RWPE1 (cell line): ENCODE results near the gene MARCO.
A peak's percentile ranks its signal among the peaks of the same experiment; 100 is the strongest.

Experiments used
- CTCF ChIA-PET: fragments of 350-600 bp; sonication (Branson Sonifier 250); formaldehyde crosslinking; extraction: SDS; loops from one replicate; lab custom pipeline; 2021; lab: Yijun Ruan, JAX
- POLR2A ChIA-PET: fragments of 400-600 bp; formaldehyde crosslinking; extraction: SDS; loops from one replicate; lab custom pipeline; 2020; ENCODE audit warnings: antibody characterized with exemption; ENCODE audit not compliant: low non-redundant PET; lab: Yijun Ruan, JAX
- DNase-seq: peaks from one replicate; pipeline ENCODE4 v3.0.0; 2012; ENCODE audit warnings: low spot score
- H3K27ac ChIP-seq: fragments of 450-650 bp; 2 replicates; pipeline ENCODE4 v1.5.1; 2017
- TF ChIP-seq, protein P1 (sequence below): fragments of 450-650 bp; conservative IDR thresholded peaks from 2 replicates; pipeline ENCODE4 v1.5.1; 2017; ENCODE audit warnings: low read depth, mild to moderate bottlenecking

Gene MARCO

GRCh38 chr2:118913803-118914645 lies 28.0 kb upstream of the MARCO start:
- ChIA-PET POLR2A (no interaction called here), CTCF (interaction anchor here (0.6 to 0.7 kb wide), 2 partner anchors 43 to 167 kb away, joined by 4 to 5 read pairs; no protein-coding TSS in a partner anchor)
- peak; percentile 77 for DNase-seq
- H3K27ac ChIP-seq, result no peak overlapping the region
- TF ChIP-seq, protein P1, sequence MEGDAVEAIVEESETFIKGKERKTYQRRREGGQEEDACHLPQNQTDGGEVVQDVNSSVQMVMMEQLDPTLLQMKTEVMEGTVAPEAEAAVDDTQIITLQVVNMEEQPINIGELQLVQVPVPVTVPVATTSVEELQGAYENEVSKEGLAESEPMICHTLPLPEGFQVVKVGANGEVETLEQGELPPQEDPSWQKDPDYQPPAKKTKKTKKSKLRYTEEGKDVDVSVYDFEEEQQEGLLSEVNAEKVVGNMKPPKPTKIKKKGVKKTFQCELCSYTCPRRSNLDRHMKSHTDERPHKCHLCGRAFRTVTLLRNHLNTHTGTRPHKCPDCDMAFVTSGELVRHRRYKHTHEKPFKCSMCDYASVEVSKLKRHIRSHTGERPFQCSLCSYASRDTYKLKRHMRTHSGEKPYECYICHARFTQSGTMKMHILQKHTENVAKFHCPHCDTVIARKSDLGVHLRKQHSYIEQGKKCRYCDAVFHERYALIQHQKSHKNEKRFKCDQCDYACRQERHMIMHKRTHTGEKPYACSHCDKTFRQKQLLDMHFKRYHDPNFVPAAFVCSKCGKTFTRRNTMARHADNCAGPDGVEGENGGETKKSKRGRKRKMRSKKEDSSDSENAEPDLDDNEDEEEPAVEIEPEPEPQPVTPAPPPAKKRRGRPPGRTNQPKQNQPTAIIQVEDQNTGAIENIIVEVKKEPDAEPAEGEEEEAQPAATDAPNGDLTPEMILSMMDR, result no peak

- no peak for DNase-seq
- ChIA-PET CTCF (no interaction called here), POLR2A (no interaction called here)
- H3K27ac ChIP-seq, result no peak overlapping the region
- TF ChIP-seq, protein P1, result no peak
These were observed 27.1 kb upstream of the MARCO start for GRCh38 chr2:118914721-118915453.

DNA sequence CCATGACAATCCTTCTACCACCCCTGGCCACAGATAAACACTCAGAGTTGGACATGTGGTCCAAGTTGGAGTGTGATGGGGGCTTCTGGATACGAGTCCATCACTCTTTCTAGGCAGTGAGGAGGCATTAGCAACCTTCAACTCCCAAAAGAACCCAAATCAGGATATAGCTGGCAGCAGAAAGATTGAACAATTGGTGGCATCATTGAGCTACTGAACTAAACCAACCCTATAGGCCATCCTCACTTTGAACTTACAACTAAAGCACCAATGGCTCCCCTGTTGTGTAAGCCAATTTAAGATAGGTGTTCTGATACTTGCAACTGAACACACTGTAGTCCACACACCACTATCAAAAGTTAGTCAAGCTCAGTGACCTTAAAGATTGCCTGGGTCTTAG lies 24.0 kb upstream of the MARCO start:
- CTCF ChIA-PET, result interaction anchor here (0.7 to 1.2 kb wide), 3 partner anchors 25 to 49 kb away, joined by 3 to 5 read pairs (median 4); no protein-coding TSS in a partner anchor
- POLR2A ChIA-PET, result no interaction called here
- TF ChIP-seq, protein P1, result no peak
- DNase-seq, result no peak
- no peak overlapping the region for H3K27ac ChIP-seq

GRCh38 chr2:118921646-118922045 lies 20.3 kb upstream of the MARCO start:
- TF ChIP-seq, protein P1, result no peak
- ChIA-PET POLR2A (no interaction called here), CTCF (no interaction called here)
- no peak overlapping the region for H3K27ac ChIP-seq
- no peak for DNase-seq

- ChIA-PET POLR2A (no interaction called here), CTCF (no interaction called here)
- no peak for DNase-seq
- H3K27ac ChIP-seq, result no peak overlapping the region
- TF ChIP-seq, protein P1, result no peak
These were observed 19.7 kb upstream of the MARCO start for GRCh38 chr2:118922254-118922653.

DNA sequence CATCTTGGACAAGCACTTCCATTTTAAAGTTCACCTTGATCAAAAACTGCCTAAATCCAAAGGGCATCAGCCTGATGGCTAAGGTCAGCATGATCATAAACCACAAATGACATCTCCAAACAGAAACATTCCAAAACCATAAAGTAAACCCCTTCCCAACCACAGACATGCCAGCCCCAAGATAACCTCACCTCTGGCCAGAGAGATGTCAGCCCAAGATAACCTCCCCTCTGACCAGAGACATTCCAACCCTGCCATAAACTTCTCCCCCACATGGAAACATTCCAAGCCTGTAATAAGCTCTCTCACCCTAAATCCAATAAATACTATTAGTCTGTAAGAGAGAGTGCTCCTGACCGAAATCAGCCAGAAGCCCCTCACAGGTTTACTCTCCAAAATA lies 18.6 kb upstream of the MARCO start:
- CTCF ChIA-PET, result no interaction called here
- no peak overlapping the region for H3K27ac ChIP-seq
- no peak for DNase-seq
- TF ChIP-seq, protein P1, result no peak
- POLR2A ChIA-PET, result no interaction called here
